Ecto neural progenitor cell (in vitro differentiated cells): ENCODE measurements around the gene SPG7.

Source experiments
- DNase-seq: peaks from one replicate; pipeline ENCODE4 v3.0.0-alpha.2; 2018; ENCODE audit warnings: low spot score

The SPG7 gene

DNA sequence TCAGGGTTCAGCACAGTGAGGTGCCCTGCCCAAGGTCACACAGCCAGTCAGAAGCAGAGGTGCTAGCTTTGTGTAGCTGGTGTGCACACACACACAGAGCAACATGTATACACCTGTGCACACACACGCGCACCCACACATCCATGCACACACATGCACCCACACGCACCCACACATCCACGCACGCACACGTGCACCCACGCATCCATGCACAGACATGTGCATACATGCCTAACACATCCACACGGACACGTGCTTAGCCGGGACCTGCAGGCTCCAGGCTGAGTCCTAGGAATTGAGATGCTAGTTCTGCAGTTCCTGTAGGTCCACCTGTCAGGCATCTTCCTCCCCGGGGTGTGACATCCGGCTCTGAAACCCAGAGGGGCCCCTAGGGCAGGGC, 92.2 kb downstream of the SPG7 start:
- no peak for DNase-seq

DNA sequence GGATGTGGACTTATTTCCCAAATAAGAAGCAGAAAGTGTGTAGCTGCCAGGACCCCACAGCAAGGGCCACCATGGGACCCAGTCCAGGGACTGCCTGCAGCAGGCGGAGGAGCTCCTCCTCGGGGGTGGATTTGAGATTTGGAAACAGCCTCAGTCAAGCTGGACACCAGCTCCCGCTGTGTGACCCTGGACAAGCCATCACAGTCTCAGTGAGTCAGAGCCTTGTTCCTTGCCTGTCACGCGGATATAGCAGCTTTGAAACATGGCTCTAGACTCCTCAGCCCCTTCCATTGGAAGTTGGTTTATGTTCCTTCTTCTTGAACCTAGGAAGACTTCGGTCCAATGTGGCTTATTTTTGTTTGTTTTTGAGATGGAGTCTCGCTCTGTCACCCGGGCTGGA, 92.8 kb downstream of the SPG7 start:
- no peak for DNase-seq

DNA sequence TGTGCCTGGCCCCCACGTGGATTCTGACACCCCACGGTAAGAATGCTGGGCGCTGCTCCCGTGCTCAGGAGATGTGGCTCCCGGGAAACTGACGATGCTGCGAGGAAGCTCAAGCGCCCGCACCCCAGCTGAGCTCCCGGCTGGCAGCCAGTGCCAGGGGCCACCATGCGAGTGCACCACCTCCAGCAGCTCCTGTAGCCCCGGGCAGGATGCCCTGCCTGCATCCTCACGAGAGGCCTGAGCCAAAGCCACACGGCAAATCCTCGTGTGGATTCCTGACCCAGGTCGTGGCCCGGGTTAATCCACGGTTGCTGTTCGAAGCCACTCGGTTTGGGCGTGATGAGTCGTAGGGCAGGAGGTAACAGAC, 93.7 kb downstream of the SPG7 start:
- DNase-seq = no peak

- DNase-seq = peak; percentile 89
Observed at GRCh38 chr16:89602273-89602951, 94.2 kb downstream of the SPG7 start.

GRCh38 chr16:89602952-89603590, 94.9 kb downstream of the SPG7 start:
- DNase-seq = no peak

- no peak for DNase-seq
Observed at GRCh38 chr16:89604764-89605163, 96.6 kb downstream of the SPG7 start.

- DNase-seq = no peak
Observed at GRCh38 chr16:89605186-89605970, 97.2 kb downstream of the SPG7 start.

DNA sequence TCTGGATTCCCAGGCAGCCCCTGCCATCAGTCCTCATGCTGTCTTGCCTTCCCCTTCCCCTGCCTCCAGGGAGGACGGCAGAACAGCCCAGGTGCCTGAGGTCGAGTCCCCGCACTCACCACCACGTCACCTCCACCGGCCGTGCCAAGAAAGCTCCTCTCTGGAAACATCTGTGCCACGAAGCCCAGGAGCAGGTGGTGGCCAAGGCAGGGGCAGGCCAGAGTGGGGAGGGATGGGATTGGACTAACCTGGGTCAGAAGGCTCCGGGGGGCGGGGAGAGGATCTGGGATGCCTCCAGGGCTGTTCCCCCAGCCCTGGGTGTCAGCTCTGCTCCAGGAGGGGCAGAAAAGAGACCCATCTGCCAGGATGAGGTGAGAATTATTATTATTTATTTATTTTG, 97.8 kb downstream of the SPG7 start:
- no peak for DNase-seq
